IPS DF 19.7 (cell line): ENCODE results near the gene AIFM3.
"Not testable (repeated sequence)": the region's sequence is repeated elsewhere in the genome, so short reads cannot be mapped to it uniquely, and the experiment has no call there.

ENCODE experiments used
- DNase-seq: peaks from one replicate; pipeline ENCODE4 v3.0.0-alpha.2; 2013; ENCODE audit warnings: low read depth, low spot score

The AIFM3 gene

DNA sequence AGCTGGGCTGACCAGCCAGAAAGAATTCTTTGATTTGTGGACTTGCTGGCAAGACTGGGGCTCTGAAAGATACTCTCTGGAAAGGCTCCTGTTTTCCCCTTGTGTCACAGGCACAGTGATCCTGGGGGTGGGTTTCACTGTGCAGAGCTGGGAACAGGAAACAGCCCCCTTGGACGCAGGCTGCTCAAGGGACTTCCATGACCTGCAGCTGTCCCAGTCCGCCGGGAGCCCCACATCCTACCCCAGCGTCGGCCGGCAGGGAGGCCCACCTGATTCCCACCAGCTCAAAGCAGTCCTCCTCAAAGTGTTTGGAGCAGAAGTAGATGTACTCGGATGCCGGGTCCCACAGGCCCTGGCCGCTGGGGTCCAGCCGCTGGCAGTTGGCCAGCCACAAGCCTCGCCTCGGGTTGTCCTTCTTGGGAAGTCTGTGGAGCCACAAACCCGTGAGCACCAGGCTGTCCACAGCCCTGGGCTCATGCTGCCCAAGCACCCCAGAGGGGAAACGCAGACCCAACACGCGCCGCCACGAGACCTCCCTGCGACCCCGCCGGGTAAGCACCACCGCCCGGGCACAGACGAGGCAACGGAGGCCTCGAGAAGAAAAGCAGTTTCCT, 34.0 kb downstream of the AIFM3 start:
- DNase-seq: no peak

DNA sequence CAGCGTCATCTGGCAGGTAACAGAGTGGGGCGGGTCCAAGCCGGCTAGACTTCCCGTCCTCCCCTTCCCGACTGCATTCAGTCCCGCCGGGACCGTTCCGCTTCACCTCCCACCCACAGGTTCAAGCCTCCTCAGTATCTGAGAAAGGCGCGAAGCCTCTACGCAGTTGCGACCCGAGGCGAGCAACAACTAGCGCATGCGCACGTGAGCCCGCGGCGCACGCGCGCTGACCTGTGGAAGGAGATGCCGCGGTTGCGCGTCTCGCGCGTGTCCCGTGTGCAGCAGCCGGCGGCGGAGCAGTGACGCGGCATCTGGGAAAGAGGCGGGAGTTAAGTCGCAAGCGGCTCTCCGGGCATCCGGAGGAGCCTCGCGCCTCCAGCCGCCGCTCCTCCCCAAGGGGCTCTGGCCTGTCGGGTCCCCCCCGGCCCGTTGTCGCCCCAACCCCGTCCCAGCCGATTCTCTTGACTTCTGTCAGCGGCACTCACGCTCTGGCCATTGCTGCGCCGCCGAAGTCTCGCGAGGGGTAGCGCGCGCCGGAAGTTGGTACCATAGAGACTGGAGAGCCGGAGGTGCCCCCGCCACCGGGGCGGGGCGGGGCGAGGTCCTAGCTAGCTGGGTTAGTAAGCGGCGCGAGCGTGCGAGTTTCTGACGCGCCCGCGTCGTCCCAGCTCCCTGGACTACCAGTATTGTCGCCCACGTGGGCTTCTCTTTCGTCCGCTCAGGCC, 34.7 kb downstream of the AIFM3 start, which contains the start of gene THAP7:
TSS of gene THAP7 (minus strand) at position 518 of the 725 bp plus-strand sequence. CDS start at position 311, 207 bp downstream.
- DNase-seq: peak; percentile 57

DNA sequence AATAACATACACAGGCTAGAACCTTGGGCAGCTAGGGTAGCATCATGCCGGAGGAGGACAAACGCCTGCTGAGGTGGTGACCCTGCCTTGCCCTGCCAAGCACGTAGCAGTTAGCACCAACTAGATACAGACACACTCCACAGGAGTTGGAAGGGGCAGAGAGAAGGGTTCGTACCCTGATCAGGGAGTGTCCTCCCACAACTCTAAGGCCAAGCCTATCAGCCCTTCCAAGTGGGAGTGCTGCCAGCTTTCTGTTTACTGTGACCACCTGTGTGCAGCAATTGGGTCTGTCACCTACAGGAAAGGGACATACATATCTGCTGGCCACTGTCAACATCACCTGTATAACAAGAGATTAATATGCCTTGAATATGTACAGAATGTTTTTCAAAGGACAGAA, 36.7 kb downstream of the AIFM3 start:
- DNase-seq: no peak

DNA sequence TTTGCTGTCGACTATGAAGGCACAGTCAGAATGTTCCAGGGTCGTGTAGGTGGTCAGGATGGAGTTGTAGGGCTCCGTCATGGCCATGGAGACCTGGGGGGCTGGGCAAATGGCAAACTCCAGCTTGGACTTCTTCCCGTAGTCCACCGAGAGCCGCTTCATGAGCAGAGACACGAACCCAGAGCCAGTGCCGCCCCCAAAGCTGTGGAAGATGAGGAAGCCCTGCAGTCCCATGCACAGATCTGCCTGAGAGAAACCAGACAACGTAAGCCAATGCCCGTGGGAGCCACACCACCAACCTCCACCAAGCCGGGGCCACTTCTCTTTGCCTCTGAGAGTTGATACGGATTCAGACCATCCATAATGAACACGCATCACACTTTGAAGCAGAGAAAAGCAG, 42.2 kb downstream of the AIFM3 start:
- DNase-seq: not testable (repeated sequence)

DNA sequence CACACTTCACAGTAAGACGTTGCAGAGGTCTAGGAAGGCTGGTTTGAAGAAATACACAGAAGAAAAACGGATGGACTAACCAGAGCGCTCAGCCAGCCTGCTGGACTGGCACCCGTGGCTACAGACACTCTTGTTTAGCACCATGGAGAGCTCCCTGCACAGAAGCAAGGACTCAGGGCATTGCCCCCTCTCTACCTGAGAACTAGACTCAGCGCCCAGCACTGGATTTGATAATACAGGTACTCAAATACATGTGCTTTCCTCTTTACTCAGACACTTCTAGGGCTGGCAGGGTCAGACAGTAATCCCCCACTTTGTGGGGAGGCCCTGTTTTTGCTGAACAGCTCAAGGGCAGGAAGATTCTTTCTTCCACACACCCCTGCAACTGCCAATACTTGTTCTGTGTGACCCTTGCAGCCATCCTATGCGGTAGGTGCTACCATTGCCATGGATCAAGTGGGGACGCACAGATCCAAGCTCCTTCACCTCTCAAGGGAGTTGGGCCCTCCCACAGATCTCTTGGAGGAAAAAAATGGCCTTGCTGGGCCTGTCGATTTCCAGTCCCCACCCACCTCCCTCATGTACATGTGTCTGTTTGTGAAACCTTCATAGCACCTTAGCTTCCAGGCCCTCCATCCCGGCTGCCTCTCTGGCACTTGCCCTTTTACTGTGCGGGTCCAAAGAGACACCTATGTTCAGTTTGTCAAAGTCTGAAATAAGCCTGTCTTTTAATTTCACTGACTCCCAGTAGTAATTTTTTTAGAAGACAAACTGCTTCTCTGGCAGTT, 42.8 kb downstream of the AIFM3 start:
- no peak for DNase-seq

DNA sequence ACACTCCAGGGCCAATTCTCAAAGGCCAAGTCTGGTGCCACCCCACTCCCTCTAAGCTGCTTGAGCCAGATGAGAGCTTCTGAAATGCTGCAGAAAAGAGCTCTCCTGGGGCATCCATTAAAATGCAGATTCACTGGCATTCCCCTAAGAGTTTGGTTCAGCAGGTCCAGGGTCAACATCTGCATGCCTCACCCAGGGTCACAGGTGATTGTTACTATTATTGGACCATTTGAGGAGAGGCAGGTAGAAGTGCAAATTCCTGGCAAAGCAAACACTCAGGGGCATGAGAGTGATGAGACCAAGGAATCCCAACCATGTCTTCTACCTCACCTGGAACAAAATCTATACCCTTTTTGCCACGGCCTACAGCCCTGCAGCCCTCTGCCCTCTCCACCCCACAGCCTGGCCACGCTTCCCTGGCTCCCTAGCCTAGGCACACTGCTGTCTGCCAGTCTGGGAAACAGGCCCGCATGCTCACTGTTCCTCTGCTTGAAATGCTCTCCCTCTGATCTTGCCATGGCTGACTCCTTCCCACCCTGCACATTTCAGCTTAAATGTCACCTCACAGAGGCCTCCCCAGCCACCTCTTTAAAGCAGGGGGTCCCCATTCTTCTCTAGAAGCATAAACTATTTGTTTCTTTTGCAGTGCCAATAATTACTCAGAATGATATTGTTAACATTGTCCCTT, 43.5 kb downstream of the AIFM3 start:
- DNase-seq: no peak

DNA sequence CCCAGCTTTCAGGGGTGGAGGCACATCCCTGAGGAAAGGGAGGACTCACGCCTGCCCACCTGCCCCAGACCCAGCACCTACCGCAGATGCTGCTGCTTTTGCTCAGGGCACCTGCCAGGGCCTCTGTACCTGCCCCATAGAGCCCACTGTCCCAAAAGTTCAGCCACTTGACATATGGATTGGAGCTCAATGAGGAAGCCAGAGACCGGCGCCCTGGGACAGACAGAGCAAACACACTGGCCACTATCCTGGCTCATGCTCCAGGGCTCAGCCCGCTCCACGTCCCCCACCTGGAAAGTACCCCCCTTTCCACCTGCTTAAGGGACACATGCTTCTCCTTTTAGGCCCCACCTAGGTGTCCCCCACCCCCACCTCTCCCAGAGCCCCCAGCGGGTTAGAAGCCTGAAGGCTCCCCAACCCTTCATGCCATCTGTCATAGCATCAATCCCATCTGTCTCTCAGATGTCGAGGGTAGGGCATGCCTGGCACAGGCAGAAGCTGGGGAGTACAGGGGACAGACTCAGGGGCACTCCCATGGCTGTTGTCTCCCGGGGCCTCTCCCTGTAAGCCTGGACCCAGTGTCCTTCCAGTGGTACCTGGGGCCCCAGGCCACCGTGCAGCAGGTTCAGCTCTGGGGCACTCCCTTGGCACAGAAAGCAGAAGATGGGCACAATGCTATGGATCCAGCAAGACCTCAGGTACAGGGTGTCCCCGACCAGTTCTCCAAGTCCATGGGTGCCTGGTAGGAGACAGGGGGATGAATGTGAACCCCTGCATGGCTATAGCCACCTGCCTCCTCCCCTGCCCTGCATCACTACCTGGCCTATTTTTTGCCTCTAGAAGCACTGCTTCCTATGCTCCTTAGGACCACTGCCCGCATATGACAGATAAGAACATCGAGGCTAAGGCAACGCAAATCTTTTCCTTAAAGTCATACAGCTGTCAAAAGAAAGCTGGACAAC, 45.7 kb downstream of the AIFM3 start:
- no peak for DNase-seq

DNA sequence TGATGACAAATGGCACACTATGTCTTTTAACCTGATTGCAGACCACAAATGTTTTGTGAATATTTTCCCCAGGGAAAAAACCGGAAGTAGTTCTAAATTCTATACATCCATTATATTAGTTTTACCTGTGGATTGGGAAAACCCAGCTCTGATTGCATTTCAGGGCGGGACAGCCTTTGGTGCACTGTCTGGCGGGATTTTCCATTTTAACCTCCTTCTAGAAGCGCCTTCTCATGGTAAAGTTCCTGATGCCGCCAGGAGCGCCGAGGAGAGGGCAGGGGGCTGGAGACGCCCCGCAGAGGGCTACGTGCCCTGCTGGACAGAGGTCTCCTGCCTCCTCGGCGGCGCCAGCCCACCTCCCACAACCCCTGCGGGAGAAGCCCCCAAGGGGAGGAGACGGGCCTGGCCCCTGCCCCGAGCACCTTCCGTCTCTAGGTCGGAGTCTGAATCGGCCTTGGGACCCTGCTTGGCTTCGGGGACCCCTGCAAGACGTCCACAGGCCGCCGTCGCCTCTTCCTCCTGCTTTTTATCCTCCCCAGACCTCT, 46.7 kb downstream of the AIFM3 start:
- DNase-seq: no peak

DNA sequence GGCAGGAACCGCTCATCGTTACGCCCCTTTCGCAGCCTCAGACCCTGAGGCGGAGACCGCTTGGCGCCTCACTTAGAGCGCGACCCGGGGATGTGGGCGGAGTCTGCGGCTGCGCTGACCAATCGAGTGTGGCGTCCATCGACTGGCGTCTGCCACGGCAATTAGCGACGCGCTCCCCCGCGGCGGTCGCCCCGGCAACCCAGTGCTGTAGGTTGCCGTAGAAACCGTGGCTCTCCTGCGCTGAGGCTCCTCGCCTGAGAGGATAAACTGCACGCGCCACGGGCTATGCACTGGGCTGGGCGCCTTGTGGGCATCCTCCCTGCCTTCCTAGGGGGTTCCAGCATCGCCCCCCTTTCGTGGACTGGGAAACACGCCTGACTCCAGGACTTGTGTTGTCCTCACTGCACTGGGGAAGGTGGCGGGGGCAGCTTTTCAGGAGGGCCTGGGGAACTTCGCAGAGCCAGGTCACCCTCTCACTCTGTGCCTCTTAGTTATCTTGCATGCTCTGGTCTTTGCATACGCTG, 47.2 kb downstream of the AIFM3 start:
- no peak for DNase-seq

DNA sequence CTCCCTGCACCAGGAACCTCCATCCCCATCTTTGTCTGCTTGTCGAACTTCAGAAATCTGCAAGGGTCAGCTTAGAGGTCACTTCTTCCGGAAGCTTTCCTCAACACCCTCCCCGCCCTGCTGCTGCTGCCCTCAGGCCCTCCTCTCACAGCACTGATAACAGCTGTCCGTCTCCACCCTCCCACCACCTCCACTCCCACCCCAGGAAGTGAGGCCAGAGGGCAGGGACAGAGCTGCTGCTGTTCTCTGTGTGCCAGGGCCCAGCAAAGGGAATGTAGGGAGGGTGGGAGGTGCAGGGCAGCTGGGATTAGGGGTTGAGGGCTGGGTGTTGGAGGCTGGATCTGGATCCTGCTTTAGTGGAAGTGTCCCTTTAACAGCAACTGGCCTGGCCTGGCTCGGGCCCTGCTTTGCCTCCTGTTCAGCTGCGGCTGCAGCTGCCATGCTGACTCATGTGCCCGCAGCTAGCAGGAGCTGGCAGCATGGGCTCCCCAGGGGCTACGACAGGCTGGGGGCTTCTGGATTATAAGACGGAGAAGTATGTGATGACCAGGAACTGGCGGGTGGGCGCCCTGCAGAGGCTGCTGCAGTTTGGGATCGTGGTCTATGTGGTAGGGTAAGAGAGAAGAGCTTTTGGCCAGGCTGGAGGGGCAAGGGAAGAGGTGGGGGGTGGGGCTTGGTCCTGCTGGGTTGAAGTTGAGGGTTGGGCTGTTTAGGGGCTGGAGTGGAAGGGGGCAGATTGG, 47.8 kb downstream of the AIFM3 start, which contains the start of gene P2RX6:
TSS of gene P2RX6 (plus strand) at position 440 of the 740 bp plus-strand sequence. CDS start at position 450, 10 bp downstream.
- no peak for DNase-seq

DNA sequence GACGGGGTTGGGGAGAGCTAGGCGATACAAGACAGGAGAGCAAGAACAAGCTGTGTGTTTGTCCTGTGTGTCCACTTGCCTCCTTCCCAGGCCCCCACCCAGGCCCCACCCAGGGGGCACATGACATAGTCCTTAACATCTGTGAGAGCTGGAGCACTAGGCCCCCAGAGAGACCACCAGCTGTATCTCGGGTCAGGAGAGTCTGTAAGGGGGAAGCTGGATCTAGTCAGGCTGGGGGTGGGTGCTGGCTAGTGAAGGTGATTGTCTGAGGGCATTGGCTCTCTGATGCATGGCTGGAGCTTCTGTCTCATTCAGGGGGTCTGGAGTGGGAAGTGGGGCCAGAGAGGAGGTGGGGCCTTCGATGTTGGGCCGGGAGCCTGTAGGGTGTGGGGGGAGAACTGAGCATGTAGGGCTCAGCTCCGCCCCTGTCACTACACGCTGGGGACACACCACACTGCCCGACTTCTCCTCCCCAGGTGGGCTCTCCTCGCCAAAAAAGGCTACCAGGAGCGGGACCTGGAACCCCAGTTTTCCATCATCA, 48.5 kb downstream of the AIFM3 start:
- no peak for DNase-seq

DNA sequence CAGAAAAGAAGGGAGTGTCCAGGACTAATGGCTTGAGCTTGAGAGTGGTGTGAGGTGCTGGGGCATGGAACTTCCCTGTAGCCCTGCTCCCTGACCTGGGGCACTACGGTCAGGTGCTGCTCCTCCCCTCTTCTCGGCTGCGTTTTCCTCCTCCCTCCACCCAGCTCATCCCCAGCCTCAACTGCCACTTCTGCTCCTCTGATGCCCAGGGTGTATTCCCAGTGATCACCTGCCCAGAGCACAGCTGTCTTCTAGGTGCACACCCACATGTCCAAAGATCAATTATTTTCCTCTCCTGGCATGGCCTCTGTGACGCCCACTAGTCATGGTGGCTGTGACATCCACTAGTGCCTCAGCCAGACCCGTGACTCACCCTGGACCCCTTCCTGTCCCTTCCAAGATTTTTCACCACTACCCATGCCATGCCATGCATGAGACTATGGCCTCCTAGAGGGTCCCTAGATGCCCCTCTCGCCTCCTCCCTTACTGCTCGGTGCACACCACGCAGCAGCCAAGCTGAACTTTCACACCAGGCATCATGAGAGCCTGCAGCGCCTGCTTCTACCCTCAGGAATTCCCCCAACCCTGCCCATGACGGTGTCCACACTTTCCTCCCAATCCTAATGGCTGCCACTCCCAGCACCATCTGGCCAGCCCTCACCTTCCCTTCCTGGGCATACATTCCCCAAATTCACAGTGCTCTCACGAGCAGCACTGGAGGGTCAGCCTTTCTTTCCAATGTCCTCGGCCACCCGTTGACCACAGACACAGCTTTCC, 49.8 kb downstream of the AIFM3 start:
- DNase-seq: no peak

DNA sequence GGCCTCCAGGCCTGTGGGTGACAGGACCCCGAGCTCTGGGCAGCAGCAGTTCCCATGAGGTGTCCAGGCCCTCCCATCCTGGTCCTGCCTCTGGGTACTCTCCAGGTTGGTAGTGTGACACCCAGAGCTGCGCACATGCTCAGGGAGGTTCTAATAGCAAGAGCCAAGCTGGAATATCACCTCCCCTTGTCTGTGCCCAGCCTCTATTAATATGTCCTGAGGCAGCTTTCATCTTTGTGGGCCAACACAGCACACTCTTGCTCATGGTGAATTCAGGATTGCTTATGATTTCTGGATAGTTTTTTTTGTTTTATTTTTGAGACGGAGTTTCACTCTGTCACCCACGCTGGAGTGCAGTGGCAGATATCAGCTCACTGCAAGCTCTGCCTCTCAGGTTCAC, 51.3 kb downstream of the AIFM3 start:
- DNase-seq: no peak

DNA sequence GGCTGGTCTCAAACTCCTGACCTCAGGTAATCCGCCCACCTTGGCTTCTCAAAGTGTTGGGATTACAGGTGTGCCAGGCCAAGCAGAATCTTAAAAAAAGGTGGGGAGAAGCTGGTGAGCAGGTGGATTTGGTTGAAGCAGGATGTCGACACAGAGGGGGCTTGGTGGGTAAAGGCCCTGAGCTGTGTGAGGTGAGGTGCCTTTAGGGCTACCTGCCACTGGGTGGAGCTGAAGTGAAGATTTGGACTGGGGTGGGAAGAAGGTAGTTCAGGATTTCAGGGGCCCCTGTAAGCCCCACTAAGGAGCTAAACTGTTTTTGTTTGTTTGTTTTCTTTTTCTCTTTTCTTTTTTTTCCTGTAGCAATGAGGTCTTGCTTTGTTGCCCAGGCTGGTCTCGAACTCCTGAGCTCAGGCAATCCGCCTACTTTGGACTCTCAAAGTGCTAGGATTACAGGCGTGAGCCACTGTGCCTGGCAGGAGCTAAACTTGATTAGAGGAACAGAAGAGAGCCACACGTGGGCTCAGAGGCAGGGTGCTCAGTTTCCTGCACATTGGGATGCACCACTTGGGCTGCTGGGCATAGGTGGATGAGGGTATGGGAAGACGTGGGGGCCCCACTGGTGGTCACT, 53.9 kb downstream of the AIFM3 start:
- no peak for DNase-seq

DNA sequence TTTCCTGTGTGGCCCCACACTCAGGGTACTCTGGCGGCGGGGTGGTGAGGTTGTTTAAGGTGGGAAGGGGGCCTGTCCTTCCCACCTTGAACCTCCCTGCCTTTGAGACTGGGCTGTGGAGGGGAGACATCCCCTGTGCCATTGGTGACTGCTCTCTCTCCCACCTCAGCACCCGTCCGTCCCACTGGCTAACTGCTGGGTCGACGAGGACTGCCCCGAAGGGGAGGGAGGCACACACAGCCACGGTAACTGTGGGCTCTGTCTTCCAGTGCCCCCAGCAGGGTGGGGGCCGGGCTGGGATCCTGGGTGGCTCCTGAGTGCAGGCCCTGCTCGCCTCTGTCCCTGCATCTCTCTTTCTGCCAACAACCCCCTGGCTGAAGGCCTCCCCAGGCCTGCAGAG, 55.5 kb downstream of the AIFM3 start:
- DNase-seq: no peak

DNA sequence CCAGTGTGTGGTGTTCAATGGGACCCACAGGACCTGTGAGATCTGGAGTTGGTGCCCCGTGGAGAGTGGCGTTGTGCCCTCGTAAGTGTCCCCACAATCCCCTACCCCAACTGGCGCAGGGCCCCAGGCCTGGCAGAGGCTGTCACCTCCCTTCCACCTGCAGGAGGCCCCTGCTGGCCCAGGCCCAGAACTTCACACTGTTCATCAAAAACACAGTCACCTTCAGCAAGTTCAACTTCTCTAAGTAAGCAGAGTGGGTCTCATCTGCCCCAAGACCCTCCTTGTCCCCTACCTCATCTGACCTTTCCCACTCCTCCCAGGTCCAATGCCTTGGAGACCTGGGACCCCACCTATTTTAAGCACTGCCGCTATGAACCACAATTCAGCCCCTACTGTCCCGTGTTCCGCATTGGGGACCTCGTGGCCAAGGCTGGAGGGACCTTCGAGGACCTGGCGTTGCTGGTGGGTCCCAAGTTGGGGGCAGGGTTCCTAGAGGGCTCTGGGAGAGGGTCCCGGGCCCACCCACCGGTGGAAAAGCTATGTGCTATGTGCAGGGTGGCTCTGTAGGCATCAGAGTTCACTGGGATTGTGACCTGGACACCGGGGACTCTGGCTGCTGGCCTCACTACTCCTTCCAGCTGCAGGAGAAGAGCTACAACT, 56.0 kb downstream of the AIFM3 start:
- no peak for DNase-seq

DNA sequence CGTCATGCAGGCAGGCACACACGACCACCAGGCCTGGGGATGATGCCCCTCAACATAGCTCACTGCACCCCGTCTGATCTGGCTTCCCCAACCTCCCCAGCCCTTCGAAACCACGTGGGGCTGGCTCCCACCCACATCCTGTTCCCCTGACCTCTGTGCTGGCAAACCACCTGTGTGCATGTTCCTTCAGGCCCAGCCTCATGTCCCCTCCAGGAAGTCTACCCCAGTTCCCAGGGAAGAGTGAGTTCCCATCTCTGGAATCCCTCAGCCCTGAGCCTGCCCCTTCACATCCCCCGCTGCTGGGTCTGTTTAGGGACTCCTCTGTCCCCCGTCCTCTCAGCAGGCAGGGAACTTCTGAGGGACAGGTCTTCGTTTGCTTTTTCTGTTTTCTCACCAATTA, 58.2 kb downstream of the AIFM3 start:
- DNase-seq: no peak
